Endodermal cell (in vitro differentiated cells): Measurements from ENCODE around the gene RRAD. TPM values are rescaled to one million over a fixed set of nuclear protein-coding genes. Genes with fewer than 3 reads are reported as not detected.

Experiments used
- DNase-seq: peaks from one replicate; pipeline ENCODE4 v3.0.0-alpha.2; 2017
- H3K27ac ChIP-seq: 2 replicates; pipeline ENCODE4 v1.5.1; 2013; ENCODE audit warnings: mild to moderate bottlenecking, low read depth, low read length, moderate library complexity
- H3K27me3 ChIP-seq: 2 replicates; pipeline ENCODE4 v1.6.1; 2013; ENCODE audit warnings: mild to moderate bottlenecking, low read length, moderate library complexity; ENCODE audit not compliant: insufficient read depth, control insufficient read depth, poor library complexity, severe bottlenecking
- H3K36me3 ChIP-seq: 2 replicates; pipeline ENCODE4 v1.7.0; 2013; ENCODE audit warnings: mild to moderate bottlenecking, low read length, moderate library complexity; ENCODE audit not compliant: control insufficient read depth, insufficient read depth
- H3K4me1 ChIP-seq: one replicate; pipeline ENCODE4 v1.7.0; 2013; ENCODE audit warnings: low read length; ENCODE audit not compliant: control insufficient read depth, insufficient read depth
- H3K4me3 ChIP-seq: 2 replicates; pipeline ENCODE4 v1.5.1; 2013; ENCODE audit warnings: mild to moderate bottlenecking, low read length, moderate library complexity
- H3K9ac ChIP-seq: 2 replicates; pipeline ENCODE4 v1.6.1; 2013; ENCODE audit warnings: mild to moderate bottlenecking, low read length, moderate library complexity; ENCODE audit not compliant: poor library complexity, severe bottlenecking; ENCODE audit errors: extremely low read depth
- H3K9me3 ChIP-seq: 2 replicates; pipeline ENCODE4 v1.6.1; 2013; ENCODE audit warnings: mild to moderate bottlenecking, low read length, moderate library complexity; ENCODE audit not compliant: control insufficient read depth
- H3K27ac Mint-ChIP-seq: 2 replicates; pipeline ENCODE4 v1.8.0; 2020; ENCODE audit warnings: mixed read lengths
- H3K27me3 Mint-ChIP-seq: 2 replicates; pipeline ENCODE4 v1.8.0; 2021; ENCODE audit warnings: mild to moderate bottlenecking, mixed read lengths; ENCODE audit not compliant: insufficient read depth
- H3K36me3 Mint-ChIP-seq: 2 replicates; pipeline ENCODE4 v1.8.0; 2020; ENCODE audit warnings: low read depth, mixed read lengths
- H3K4me1 Mint-ChIP-seq: 2 replicates; pipeline ENCODE4 v1.8.0; 2020; ENCODE audit warnings: mixed read lengths
- H3K4me3 Mint-ChIP-seq: 2 replicates; pipeline ENCODE4 v1.8.0; 2020; ENCODE audit warnings: mild to moderate bottlenecking, moderate library complexity, mixed read lengths
- H3K9me3 Mint-ChIP-seq: 2 replicates; pipeline ENCODE4 v1.8.0; 2020; ENCODE audit warnings: mild to moderate bottlenecking, mixed read lengths
- WGBS, 2 experiments: methylation state at CpG; one replicate each; pipeline versions ENCODE4 v1.1.5 to v1.1.7; 2013; ENCODE audit warnings: missing lambda C conversion rate in 2 of 2, mixed read lengths in 1 of 2; ENCODE audit not compliant: insufficient coverage in 1 of 2, insufficient read length in 1 of 2; 5-methylcytosine and 5-hydroxymethylcytosine counted together
- total RNA-seq, 2 donors: library from RNA; stranded (reverse); fragmentation: NEBNext Ultra II Directional in 1 of 2; extraction: Animal tissue kit (Norgen Biotek cat#: 25700) in 1 of 2; gene quantifications; 2 replicates in 1 of 2; 3 replicates in 1 of 2; pipeline ENCODE4 v1.2.1, GENCODE V29; 2021
- TF ChIP-seq, protein P1 (sequence below): fragments of 200-600 bp; sonication (generic); conservative IDR thresholded peaks from 2 replicates; pipeline ENCODE4 v1.5.0; 2021; ENCODE audit warnings: antibody characterized with exemption, mild to moderate bottlenecking

The RRAD gene
- total RNA-seq, 2 donors from 2014 or later, result 0.55 TPM; not detected in 1

DNA sequence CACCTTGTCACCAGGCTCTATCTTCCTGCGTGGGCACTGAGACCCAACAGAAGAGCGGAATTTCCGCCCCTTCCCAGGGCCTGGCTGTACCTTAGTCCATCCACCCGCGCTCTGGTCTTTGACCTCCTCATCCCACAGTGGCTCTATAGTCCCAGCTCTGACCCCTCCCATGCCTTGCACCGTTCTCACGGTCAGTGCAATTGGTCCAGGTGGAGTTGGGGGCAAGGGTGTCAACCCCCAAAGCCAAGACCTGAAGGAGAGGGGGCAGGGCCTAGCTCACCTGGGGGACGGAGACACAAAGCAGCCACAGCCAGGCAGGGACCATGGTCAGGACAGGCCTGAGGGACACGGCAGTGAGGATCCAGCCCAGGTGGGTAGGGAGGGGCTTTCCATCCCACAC is 7.6 kb downstream of the RRAD start:
- TF ChIP-seq, protein P1, sequence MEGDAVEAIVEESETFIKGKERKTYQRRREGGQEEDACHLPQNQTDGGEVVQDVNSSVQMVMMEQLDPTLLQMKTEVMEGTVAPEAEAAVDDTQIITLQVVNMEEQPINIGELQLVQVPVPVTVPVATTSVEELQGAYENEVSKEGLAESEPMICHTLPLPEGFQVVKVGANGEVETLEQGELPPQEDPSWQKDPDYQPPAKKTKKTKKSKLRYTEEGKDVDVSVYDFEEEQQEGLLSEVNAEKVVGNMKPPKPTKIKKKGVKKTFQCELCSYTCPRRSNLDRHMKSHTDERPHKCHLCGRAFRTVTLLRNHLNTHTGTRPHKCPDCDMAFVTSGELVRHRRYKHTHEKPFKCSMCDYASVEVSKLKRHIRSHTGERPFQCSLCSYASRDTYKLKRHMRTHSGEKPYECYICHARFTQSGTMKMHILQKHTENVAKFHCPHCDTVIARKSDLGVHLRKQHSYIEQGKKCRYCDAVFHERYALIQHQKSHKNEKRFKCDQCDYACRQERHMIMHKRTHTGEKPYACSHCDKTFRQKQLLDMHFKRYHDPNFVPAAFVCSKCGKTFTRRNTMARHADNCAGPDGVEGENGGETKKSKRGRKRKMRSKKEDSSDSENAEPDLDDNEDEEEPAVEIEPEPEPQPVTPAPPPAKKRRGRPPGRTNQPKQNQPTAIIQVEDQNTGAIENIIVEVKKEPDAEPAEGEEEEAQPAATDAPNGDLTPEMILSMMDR, result no peak
- Histone ChIP-seq H3K27me3 (peaks cover 29% of the 10 kb centered on the region), H3K9me3 (no peaks in the 10 kb centered on the region), H3K4me1 (no peaks in the 10 kb centered on the region), H3K9ac (no peak overlapping the region), H3K36me3 (no peaks in the 10 kb centered on the region), H3K27ac (no peak overlapping the region), H3K4me3 (no peak overlapping the region)
- H3K4me1 Mint-ChIP-seq, result no peaks in the 10 kb centered on the region
- no peak overlapping the region for H3K4me3 Mint-ChIP-seq
- H3K9me3 Mint-ChIP-seq, result no peaks in the 10 kb centered on the region
- H3K27me3 Mint-ChIP-seq, result peaks cover 41% of the 10 kb centered on the region
- DNase-seq, result no peak
- WGBS, 2 experiments, result 83 to 87% methylated on average over 7 to 9 of the region's 9 CpGs
- no peak overlapping the region for H3K27ac Mint-ChIP-seq
- H3K36me3 Mint-ChIP-seq, result no peaks in the 10 kb centered on the region

DNA sequence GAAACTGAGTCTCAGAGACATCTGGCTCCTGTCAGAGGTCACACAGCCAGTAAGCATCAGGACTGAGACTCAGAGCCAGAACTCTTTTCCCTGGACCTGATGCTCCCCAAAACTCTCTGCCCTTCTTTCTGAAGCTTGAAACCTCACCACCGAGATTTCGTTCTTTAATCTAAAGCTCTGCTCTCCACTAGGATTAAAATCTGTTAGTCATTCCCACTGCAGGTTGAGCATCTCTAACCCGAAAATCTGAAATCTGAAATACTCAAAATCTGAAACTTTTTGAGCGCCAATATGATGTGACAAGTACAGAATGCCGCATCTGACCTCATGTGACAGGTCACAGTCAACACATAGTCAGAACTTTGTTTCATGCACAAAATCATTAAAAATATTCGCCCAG is 8.8 kb downstream of the RRAD start:
- H3K27ac ChIP-seq, result no peak overlapping the region
- H3K36me3 ChIP-seq, result no peaks in the 10 kb centered on the region
- no peak for DNase-seq
- H3K4me1 Mint-ChIP-seq, result no peaks in the 10 kb centered on the region
- no peak overlapping the region for H3K9ac ChIP-seq
- peaks cover 39% of the 10 kb centered on the region for H3K27me3 Mint-ChIP-seq
- no peak overlapping the region for H3K27ac Mint-ChIP-seq
- 88 to 91% methylated on average over 6 of the region's 6 CpGs for WGBS, 2 experiments
- no peaks in the 10 kb centered on the region for H3K36me3 Mint-ChIP-seq
- no peaks in the 10 kb centered on the region for H3K4me1 ChIP-seq
- TF ChIP-seq, protein P1, result no peak
- no peaks in the 10 kb centered on the region for H3K9me3 Mint-ChIP-seq
- H3K9me3 ChIP-seq, result no peaks in the 10 kb centered on the region
- no peak overlapping the region for H3K4me3 Mint-ChIP-seq
- H3K4me3 ChIP-seq, result no peak overlapping the region
- peaks cover 29% of the 10 kb centered on the region for H3K27me3 ChIP-seq

DNA sequence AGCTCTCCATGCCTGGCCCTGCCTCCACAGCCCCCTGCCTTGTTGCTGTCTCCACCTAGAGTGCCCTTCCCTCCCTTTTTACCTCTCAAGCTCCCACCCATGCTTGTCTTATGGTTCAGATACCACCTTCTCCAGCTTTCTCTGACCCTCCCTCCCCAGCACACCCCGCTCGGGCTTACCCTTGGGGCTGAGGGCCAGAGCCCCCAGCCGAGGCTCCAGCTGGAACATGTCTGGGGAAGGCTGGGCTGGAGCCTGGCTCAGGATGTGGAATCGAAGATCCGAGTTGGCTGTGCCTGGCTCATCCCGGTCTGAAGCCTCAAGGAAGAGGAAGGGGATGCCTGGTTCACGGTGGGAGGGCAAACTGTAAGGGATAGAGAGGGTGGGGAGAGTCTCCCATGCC is 10.3 kb downstream of the RRAD start:
- peaks cover 32% of the 10 kb centered on the region for H3K27me3 Mint-ChIP-seq
- Histone ChIP-seq H3K9ac (no peak overlapping the region), H3K36me3 (no peaks in the 10 kb centered on the region), H3K9me3 (no peaks in the 10 kb centered on the region), H3K27me3 (peaks cover 18% of the 10 kb centered on the region), H3K27ac (no peak overlapping the region), H3K4me1 (no peaks in the 10 kb centered on the region), H3K4me3 (no peak overlapping the region)
- no peaks in the 10 kb centered on the region for H3K4me1 Mint-ChIP-seq
- no peaks in the 10 kb centered on the region for H3K36me3 Mint-ChIP-seq
- no peaks in the 10 kb centered on the region for H3K9me3 Mint-ChIP-seq
- no peak overlapping the region for H3K4me3 Mint-ChIP-seq
- no peak overlapping the region for H3K27ac Mint-ChIP-seq
- no peak for DNase-seq
- WGBS, 2 experiments, result 76 to 85% methylated on average over 3 to 6 of the region's 7 CpGs
- TF ChIP-seq, protein P1, result no peak
